GM18508 (cell line): ENCODE results near the gene MRC2.
"Not testable (repeated sequence)": the region's sequence is repeated elsewhere in the genome, so short reads cannot be mapped to it uniquely, and the experiment has no call there.

Experiments used
- ATAC-seq: cut with Tn5 transposase; IDR thresholded peaks from one replicate; pipeline ENCODE4 v1.9.1; 2021; ENCODE audit warnings: moderate number of reproducible peaks; ENCODE audit not compliant: insufficient read depth, unreplicated experiment

The MRC2 gene, protein sequence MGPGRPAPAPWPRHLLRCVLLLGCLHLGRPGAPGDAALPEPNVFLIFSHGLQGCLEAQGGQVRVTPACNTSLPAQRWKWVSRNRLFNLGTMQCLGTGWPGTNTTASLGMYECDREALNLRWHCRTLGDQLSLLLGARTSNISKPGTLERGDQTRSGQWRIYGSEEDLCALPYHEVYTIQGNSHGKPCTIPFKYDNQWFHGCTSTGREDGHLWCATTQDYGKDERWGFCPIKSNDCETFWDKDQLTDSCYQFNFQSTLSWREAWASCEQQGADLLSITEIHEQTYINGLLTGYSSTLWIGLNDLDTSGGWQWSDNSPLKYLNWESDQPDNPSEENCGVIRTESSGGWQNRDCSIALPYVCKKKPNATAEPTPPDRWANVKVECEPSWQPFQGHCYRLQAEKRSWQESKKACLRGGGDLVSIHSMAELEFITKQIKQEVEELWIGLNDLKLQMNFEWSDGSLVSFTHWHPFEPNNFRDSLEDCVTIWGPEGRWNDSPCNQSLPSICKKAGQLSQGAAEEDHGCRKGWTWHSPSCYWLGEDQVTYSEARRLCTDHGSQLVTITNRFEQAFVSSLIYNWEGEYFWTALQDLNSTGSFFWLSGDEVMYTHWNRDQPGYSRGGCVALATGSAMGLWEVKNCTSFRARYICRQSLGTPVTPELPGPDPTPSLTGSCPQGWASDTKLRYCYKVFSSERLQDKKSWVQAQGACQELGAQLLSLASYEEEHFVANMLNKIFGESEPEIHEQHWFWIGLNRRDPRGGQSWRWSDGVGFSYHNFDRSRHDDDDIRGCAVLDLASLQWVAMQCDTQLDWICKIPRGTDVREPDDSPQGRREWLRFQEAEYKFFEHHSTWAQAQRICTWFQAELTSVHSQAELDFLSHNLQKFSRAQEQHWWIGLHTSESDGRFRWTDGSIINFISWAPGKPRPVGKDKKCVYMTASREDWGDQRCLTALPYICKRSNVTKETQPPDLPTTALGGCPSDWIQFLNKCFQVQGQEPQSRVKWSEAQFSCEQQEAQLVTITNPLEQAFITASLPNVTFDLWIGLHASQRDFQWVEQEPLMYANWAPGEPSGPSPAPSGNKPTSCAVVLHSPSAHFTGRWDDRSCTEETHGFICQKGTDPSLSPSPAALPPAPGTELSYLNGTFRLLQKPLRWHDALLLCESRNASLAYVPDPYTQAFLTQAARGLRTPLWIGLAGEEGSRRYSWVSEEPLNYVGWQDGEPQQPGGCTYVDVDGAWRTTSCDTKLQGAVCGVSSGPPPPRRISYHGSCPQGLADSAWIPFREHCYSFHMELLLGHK (N-terminal part only)

DNA sequence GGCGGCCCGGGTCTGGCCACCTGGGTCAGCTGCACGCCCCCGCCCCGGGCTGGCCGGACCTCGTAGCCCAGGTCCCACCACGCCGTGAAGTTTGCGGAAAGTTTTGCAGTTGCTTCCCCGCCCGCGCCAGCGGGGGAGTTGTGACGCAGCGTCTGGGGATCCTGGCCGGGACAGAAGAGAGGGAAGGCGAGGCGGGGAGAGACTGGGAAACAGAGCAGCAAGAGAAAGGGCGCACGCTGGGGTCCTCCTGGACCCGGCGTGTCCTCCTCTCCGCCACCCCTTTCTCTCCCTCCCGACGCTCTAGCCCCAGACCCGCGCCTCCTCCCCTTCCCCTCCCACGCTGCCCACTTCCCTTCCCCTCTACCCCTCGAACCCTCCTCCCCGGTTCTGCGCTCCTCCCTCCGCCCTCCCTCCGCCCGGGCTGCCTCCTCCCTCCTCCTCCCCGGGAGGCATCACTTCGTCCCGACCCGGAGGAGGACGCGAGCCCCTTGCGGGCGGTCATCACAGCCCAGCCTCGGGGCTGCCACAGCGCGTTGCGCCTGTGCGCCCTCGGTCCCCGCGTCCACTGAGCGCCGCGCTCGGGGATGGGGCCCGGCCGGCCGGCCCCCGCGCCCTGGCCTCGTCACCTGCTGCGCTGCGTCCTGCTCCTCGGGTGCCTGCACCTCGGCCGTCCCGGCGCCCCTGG is at the start of gene MRC2:
Gene MRC2, plus strand, starts transcription at position 452 of the 685 bp plus-strand sequence. Its CDS starts 133 bp downstream, at position 585.
- ATAC-seq, result no peak

DNA sequence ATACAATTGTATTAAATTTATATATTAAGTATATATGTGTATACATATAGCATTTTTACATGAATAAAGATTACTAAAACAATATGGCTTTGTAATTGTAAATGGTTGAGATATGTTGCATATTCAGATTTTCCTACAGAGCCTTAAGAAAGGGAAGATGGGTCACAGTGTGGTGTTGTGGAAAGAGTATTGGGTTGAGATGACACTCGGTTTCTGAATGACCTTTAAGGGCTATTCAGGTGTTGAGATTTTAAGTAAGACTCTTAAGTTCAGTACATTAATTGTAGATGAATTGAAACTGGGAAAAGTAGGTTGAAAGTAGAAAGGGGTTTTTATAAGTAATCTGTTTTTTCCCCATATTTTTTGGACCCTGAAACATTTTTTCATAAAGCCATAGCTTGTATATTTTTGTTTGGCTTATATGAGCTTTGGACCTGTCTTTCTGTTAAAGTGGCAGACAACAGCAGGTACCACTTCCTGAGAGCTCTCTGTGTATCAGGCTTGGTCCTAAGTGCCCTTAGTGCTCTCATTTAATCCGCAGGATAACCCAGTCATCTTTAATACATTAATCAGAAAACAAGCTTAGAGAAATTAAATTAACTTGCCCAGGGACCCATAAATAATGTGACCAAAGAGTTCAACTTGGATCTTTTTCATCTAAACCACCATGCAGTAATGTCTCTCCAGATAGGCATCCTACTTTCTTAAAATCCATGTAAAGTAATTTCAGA is 48.5 kb upstream of the MRC2 start:
- ATAC-seq, result no peak

DNA sequence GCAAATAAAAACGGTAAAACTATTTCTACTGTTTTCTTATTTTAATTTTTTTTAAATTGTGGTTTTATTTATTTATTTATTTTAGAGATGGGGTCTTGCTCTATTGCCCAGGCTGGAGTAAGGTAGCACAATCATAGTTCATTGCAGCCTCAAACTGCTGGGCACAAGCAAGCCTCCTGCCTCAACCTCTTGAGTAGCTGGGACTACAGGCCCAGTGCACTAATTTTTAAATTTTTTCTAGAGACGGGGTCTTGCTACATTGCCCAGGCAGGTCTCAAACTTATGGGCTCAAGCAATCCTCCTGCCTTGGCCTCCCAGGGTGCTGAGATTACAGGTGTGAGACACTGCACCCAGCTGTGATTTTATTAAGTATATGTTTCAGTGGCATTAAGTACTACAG is 46.5 kb upstream of the MRC2 start:
- no peak for ATAC-seq

DNA sequence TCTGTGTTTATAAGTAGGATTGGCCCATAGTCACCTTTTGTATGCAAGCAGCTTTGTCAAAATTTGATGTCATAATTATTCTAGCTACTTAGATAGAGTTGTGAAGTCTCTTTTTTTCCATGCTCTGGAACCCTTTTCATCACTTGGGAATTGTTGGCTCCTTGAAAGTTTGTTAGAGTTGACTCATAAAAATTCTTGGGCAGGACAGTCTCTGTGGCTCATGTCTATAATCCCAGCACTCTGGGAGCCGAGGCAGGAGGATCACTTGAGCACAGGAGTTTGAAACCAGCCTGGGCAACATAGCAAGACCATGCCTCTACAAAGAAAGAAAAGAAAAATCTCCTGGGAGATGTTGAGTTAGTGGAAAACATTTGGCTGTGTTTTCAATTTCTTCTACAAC is 45.7 kb upstream of the MRC2 start:
- no peak for ATAC-seq

DNA sequence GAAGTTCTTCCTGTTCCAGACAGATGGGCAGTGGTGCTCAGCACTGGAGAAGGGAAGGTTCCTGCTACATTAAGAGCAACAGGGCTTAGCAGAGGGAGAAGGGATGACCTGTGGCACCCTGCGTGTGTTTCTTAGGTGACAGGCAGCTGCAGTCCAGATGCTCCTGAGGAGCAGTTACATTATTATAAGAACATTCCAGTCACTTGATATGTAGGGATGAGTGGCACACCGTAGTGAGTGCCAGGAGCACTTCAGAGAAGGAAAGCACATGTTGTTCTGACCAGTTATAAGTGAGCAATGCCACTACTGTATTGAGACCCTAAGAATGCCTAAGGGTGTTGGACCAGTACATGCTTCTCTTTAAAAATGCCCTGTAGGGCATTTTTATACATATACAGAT is 39.9 kb upstream of the MRC2 start:
- ATAC-seq, result no peak

DNA sequence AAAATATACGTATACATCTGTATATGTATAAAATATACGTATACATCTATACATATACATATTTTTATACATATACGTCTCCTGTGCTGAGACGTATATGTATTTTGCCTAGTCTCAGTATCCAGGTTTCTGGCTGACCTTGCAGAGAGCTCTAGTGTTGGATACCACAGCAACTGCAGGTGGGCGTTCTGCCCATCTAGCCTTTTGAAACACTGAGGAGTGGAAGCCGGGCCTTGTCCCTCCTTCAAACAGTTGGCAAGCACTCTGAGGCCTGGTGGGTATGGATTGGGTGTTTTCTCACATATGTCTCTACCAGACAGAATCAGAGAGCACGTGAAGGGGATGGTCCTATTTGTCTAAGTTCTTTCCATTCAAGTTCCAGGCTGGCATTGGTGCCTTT is 39.4 kb upstream of the MRC2 start:
- no peak for ATAC-seq

DNA sequence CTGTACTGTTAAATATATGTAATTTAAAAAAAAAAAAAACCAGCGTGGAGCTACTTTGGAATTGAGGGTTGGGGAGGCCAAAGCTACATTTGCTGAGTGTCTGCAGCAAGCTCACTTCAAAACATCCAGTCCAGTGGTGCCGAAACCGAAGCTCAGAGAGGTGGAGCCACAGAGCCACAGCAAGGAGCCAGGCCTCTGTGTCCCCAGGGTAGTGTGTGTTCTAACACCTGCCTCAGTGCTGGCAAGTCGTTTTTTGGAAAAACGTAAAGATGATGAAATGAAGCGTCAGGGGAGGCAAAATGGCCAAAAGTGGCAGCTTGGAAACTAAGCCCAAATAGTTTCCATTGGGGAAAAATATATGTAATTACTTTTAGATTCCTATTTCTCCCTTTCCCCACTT is 36.1 kb upstream of the MRC2 start:
- no peak for ATAC-seq

DNA sequence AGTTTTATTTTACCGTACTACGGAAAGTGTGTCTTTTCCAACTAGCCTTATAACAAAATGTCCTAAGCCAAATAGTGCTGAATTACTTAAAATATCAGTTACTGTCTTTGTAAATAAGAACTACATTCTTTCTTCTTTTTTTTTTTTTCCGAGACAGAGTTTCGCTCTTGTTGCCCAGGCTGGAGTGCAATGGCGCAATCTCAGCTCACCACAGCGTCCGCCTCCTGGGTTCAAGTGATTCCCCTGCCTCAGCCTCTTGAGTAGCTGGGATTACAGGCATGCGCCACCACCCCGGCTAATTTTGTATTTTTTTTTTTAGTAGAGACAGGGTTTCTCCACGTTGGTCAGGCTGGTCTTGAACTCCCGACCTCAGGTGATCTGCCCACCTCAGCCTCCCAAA is 35.6 kb upstream of the MRC2 start:
- ATAC-seq, result not testable (repeated sequence)

DNA sequence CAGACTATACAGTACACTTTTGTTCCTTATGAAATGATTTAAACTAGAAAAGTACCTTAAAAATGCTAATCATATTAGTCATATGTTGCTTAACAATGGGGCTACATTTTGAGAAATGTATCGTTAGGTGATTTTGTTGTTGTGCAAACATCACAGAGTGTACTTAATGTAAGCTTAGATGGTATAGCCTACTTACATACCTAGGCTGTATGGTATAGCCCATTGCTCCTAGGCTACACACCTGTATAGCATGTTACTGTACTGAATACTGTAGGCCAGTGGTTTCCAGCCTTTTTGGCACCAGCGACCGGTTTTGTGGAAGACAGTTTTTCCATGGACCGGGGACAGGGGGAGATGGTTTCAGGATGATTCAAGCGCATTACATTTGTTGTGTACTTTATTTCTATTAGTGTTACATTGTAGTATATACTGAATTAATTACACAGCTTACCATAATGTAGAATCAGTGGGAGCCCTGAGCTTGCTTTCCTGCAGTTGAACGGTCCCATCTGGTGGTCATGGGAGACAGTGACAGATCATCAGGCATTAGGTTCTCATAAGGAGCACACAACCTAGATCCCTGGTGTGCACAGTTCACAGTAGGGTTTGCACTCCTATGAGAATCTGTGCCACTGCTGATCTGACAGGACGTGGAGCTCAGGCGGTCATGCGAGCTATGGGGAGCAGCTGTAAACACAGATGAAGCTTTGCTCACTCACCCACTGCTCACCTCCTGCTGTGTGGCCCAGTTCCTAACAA is 35.0 kb upstream of the MRC2 start:
- ATAC-seq, result no peak

DNA sequence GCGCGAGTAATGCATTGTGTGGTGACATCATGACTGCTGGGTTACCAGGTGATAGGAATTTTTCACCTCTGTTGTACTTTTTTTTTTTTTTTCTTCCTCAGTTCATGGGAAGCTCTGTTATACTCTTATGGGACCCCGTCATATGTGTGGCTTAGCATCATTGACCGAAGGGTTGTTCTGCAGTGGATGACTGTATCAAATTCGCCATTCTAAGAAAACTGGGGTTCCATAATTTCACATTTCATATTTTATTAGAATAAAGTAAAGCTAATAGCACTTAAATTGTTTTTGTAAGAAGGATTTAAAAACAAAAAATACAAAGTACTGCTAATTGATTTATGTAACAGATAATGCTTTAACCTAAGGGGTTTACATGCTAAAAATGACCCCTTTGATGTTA is 32.0 kb upstream of the MRC2 start:
- no peak for ATAC-seq

DNA sequence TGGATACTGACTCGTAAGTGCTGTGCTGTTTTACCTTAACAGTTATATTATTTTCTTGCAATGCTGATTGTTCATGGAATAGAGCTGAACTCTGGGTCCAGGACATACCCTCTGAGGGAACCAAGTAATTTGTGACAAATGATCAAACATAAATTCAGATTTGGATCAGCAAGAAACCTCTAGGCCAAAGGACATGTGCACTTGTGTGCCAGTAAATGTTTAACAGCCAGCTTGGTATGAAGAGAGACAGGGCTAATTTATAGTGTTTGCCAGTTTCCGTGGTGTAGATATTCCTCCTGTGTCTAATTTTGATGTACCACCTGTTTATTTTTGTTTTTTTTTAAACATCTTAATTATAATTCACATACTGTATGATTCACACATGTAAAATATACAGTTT is 30.8 kb upstream of the MRC2 start:
- ATAC-seq, result no peak

DNA sequence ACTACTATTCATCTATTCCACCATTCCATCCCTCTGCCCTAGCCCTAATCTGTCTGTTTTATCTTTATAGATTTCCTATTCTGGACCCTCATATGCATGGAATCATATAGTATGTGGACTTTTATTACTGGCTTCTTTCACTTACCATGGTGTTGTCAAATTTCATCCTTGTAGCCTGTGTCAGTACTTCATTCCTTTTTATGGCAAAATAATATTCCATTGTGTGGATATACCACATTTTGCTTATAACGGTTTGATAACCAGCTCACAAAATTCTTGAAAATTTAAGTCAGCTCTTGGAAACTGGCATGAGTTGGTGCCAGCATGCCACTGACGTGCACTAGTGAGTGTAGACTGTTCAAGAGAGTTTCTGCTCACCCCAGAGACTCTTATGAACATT is 30.3 kb upstream of the MRC2 start:
- ATAC-seq, result no peak

DNA sequence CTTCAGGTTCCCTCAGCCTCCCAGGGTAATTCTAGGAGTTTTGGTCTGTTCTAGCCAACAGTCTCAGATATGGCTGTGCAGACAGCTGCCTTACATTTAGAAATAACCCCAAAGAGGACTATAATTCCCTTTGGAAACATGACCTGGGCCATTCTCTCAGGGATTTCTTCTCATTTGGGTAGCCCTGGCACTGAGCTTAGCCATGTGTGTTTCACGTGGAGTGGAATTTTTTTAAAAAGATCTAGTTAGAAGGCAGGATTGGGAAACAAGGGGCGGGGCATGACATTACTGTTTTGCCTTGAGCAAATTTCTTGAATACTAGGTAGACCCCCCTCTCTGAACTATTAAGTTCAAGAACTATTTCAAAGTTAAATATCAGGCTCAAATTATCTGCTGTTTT is 29.6 kb upstream of the MRC2 start:
- ATAC-seq, result no peak

DNA sequence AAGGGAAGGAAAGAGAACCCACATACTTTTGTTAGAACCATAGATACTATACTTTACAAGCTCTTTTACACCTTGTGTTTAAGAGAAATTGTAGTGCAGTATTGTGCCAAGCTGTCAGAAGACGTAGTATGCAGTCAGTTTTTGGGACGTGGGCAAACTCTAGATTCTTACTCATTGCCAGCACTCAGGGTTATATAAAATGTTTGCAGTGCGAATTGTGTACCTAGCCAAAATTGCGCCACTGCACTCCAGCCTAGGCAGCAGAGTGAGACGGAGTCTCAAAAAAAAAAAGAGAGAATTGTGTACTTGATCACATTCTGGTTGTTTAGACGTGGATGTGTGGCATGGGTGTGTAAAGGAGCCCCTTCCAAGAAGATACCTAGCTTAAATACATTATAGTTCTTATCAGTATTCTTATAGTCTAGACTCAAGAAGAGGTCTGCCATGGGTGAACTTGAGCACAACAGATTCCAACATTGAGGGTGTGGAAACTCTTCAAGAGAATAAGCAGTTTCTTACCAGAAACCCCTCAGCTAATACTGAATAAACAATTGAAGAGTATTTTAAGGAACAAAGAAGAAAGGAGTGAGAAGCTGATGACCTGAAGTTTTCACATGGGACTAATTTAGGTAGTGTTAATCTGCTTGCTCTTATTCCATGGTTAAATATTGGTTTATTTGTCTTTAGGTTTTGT is 27.4 kb upstream of the MRC2 start:
- ATAC-seq, result no peak

DNA sequence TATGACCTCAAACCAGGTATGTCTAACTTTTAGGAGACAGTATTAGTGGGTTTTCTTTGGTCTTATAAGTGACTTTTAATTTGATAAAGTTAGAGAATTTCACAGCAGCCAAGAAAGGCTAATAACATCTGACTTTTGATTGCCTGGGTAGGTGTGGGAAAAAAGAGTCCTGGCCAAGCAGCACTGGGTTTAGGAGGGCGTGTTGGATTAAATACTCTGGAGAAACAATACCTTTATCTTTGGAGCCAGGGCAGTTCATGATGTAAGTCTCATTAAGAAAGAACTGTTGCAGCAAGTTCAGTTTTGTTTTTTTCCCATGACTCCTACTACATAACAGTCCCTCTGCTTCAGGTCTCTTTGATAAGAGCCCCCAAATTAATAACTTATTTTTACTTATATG is 26.7 kb upstream of the MRC2 start:
- no peak for ATAC-seq

DNA sequence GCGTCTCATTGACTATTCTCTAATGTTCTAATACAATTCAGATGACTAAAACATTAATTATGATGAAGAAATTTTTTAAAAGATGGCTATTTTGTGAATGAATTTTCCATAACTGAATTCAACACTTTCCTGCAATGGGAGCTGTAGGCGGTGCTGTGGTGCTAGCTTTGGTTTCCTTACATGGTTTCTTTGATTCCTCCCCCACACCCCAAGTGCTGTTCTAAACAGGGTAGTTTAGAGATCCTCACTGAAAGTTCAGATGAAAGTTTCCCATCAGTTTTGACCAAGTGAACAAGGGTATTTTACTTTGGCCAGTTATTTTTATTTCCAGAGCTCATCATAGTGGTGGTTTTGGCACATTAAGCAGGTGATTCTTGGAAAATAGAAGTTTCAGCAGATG is 26.0 kb upstream of the MRC2 start:
- ATAC-seq, result no peak

DNA sequence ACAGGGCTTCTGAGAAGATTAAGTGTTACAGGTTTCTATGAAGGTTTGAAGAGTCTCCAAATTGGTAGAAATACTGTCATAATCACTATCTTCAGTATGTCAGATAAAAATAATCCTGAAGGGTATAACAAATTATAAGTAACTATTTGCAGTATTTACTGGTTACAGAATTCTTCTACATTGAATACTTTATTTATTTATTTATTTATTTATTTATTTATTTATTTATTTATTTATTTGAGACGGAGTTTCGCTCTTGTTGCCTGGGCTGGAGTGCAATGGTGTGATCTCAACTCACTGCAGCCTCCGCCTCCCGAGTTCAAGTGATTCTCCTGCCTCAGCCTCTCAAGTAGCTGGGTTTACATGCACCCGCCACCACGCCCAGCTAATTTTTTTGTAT is 23.7 kb upstream of the MRC2 start:
- not testable (repeated sequence) for ATAC-seq

DNA sequence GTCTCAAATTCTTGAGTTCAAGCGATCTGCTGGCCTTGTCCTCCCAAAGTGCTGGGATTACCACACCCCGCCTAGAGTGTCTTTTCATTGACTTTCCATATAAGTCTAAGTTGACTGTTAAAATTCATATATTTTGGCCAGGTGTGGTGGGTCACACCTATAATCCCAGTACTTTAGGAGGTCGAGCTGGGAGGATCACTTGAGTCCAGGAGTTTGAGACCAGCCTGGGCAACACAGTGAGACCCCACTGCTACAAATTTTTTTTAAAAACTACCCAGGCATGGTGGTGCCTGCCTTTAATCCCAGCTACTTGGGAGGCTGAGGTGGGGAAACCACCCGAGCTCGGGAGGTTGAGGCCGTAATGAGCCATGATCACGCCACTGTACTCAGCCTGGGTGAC is 21.9 kb upstream of the MRC2 start:
- ATAC-seq, result no peak
